Esophagus squamous epithelium (tissue), 4 donors: ENCODE data around the gene LARP4B.

Source experiments
- POLR2A ChIP-seq, 4 donors: fragments of 450-650 bp; IDR thresholded peaks; one replicate each; pipeline ENCODE4 v1.6.1; 2017; ENCODE audit warnings: antibody characterized with exemption in 4 of 4, mild to moderate bottlenecking in 4 of 4, moderate library complexity in 3 of 4
- TF ChIP-seq, protein P1 (sequence below), 6 experiments: fragments of 450-650 bp in 4 of 6; fragments of 200-600 bp in 2 of 6; sonication (generic) in 2 of 6; IDR thresholded peaks; one replicate each; pipeline ENCODE4 v1.5.1; 2016 to 2019; ENCODE audit warnings: antibody characterized with exemption in 6 of 6, mild to moderate bottlenecking in 4 of 6, moderate library complexity in 4 of 6

DNA sequence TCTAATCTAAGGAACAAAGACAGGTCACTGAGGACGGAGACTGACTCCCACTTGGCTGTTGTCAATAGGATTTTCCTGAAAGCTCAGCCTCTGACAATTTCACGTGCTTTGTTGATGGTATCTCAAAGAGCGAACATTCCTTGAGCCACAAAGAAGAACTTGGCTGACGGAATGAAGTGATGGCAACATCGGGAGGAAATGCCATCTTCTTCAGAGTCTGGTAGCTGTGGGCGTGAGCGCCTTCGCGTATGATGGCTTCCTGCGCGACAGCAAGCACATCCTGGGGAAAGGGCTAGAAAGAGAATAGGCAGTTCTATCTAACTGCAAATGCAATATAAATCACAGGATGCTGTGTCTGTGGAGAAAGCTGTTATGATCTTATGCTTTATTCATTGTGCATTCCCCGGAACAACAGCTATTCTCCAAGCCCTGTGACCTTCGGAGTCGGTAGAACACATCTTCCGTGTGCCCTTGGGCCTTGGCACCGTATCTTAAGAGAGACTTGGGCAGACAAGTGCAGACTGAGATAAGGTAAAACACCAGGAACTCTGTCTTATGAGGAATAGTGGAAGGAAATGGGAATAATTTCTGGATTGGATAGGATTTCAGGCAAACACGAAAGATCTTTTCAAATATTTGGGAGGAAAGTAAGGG is 37.2 kb upstream of the LARP4B start:
- TF ChIP-seq, protein P1, sequence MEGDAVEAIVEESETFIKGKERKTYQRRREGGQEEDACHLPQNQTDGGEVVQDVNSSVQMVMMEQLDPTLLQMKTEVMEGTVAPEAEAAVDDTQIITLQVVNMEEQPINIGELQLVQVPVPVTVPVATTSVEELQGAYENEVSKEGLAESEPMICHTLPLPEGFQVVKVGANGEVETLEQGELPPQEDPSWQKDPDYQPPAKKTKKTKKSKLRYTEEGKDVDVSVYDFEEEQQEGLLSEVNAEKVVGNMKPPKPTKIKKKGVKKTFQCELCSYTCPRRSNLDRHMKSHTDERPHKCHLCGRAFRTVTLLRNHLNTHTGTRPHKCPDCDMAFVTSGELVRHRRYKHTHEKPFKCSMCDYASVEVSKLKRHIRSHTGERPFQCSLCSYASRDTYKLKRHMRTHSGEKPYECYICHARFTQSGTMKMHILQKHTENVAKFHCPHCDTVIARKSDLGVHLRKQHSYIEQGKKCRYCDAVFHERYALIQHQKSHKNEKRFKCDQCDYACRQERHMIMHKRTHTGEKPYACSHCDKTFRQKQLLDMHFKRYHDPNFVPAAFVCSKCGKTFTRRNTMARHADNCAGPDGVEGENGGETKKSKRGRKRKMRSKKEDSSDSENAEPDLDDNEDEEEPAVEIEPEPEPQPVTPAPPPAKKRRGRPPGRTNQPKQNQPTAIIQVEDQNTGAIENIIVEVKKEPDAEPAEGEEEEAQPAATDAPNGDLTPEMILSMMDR (IDR thresholded peaks at IDR 0.05) = no peak
- no peak for TF ChIP-seq POLR2A (IDR thresholded peaks at IDR 0.05)
